Activated CD4-positive, alpha-beta memory T cell treated with anti-CD3 and anti-CD28 coated beads for 36 hours (primary cell): Measurements from ENCODE around the gene NOS1AP. TPM values are rescaled to one million over a fixed set of nuclear protein-coding genes. Genes with fewer than 3 reads are reported as not detected.
"Not testable (repeated sequence)": the region's sequence is repeated elsewhere in the genome, so short reads cannot be mapped to it uniquely, and the experiment has no call there.

Source experiments
- CTCF ChIA-PET: fragments of 350-600 bp; sonication (Branson Sonifier 250); formaldehyde crosslinking; loops from one replicate; lab custom pipeline; 2021; ENCODE audit warnings: antibody characterized with exemption, inconsistent platforms; lab: Charles Lee
- POLR2A ChIA-PET: fragments of 350-600 bp; sonication (Branson Sonifier 250); formaldehyde crosslinking; loops from one replicate; lab custom pipeline; 2021; ENCODE audit warnings: antibody characterized with exemption; lab: Charles Lee
- DNase-seq: peaks from one replicate; pipeline ENCODE4 v3.0.0-alpha.2; 2020
- H3K27ac Mint-ChIP-seq: one replicate; pipeline ENCODE4 v1.8.0; 2021; ENCODE audit warnings: mixed read lengths
- H3K27me3 Mint-ChIP-seq: one replicate; pipeline ENCODE4 v1.8.0; 2021; ENCODE audit warnings: mixed read lengths
- H3K36me3 Mint-ChIP-seq: one replicate; pipeline ENCODE4 v1.8.0; 2021; ENCODE audit warnings: mixed read lengths
- H3K4me1 Mint-ChIP-seq: one replicate; pipeline ENCODE4 v1.8.0; 2021; ENCODE audit warnings: low read depth, mixed read lengths
- H3K4me3 Mint-ChIP-seq: one replicate; pipeline ENCODE4 v1.8.0; 2021; ENCODE audit warnings: mild to moderate bottlenecking, mixed read lengths
- H3K9me3 Mint-ChIP-seq: one replicate; pipeline ENCODE4 v1.8.0; 2021; ENCODE audit warnings: mixed read lengths
- intact Hi-C: fragments of 100-400 bp; cut with micrococcal nuclease; formaldehyde crosslinking; loops from one replicate; pipeline ENCODE4 v1.15.1; 2023
- total RNA-seq, 2 experiments: library from RNA; stranded (reverse); gene quantifications; one replicate each; pipeline ENCODE4 v1.2.3, GENCODE V29; 2021

NOS1AP gene
- total RNA-seq, 2 experiments from 2014 or later = 0.12 TPM; not detected in 1

- Mint-ChIP-seq H3K27ac (no peak overlapping the region), H3K36me3 (no peaks in the 10 kb centered on the region), H3K4me1 (no peaks in the 10 kb centered on the region), H3K27me3 (peaks cover 7% of the 10 kb centered on the region), H3K4me3 (no peak overlapping the region), H3K9me3 (no peaks in the 10 kb centered on the region)
- POLR2A ChIA-PET = no interaction called here
- intact Hi-C loops = no loop called here
- CTCF ChIA-PET = no interaction called here
- no peak for DNase-seq
These were observed 124.3 kb downstream of the NOS1AP start for GRCh38 chr1:162193815-162194214.

- Mint-ChIP-seq H3K27me3 (peaks cover 7% of the 10 kb centered on the region), H3K4me3 (no peak overlapping the region), H3K4me1 (no peaks in the 10 kb centered on the region), H3K36me3 (no peaks in the 10 kb centered on the region), H3K27ac (no peak overlapping the region), H3K9me3 (no peaks in the 10 kb centered on the region)
- no peak for DNase-seq
- intact Hi-C loops = no loop called here
- ChIA-PET CTCF (no interaction called here), POLR2A (no interaction called here)
These were observed 126.1 kb downstream of the NOS1AP start for GRCh38 chr1:162195567-162195966.

- Mint-ChIP-seq H3K27me3 (peaks cover 5% of the 10 kb centered on the region), H3K36me3 (no peaks in the 10 kb centered on the region), H3K4me3 (no peak overlapping the region), H3K27ac (no peak overlapping the region), H3K9me3 (no peaks in the 10 kb centered on the region), H3K4me1 (no peaks in the 10 kb centered on the region)
- ChIA-PET POLR2A (no interaction called here), CTCF (no interaction called here)
- intact Hi-C loops = no loop called here
- no peak for DNase-seq
These were observed 126.9 kb downstream of the NOS1AP start for GRCh38 chr1:162196387-162196786.

DNA sequence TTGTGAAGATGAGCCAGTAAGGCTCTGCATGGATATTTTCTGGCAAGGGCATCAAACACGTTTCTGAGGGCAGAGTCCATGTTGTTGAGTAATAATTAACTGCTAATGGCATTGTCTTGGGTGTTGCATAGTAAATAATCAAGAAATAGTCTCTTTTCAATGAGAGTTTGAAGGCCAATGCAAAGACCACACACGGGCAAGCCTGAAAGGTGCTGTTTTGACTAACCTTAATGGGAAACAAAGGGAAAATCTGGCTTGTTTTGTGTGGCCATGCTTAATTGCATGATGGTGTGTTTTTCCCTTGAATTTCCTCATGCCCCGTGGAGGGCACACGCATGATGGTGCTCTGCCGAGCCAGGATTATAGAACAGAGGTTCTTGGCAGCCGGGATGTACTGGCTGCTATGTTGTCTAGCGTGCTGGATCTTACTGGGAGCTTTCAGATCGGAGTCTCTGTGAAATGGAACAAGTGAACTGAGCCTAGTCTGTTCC lies 127.6 kb downstream of the NOS1AP start:
- H3K4me3 Mint-ChIP-seq = no peak overlapping the region
- H3K27me3 Mint-ChIP-seq = peaks cover 5% of the 10 kb centered on the region
- no peaks in the 10 kb centered on the region for H3K4me1 Mint-ChIP-seq
- intact Hi-C loops = no loop called here
- CTCF ChIA-PET = no interaction called here
- H3K27ac Mint-ChIP-seq = no peak overlapping the region
- no peak for DNase-seq
- H3K36me3 Mint-ChIP-seq = no peaks in the 10 kb centered on the region
- POLR2A ChIA-PET = no interaction called here
- H3K9me3 Mint-ChIP-seq = no peaks in the 10 kb centered on the region

DNA sequence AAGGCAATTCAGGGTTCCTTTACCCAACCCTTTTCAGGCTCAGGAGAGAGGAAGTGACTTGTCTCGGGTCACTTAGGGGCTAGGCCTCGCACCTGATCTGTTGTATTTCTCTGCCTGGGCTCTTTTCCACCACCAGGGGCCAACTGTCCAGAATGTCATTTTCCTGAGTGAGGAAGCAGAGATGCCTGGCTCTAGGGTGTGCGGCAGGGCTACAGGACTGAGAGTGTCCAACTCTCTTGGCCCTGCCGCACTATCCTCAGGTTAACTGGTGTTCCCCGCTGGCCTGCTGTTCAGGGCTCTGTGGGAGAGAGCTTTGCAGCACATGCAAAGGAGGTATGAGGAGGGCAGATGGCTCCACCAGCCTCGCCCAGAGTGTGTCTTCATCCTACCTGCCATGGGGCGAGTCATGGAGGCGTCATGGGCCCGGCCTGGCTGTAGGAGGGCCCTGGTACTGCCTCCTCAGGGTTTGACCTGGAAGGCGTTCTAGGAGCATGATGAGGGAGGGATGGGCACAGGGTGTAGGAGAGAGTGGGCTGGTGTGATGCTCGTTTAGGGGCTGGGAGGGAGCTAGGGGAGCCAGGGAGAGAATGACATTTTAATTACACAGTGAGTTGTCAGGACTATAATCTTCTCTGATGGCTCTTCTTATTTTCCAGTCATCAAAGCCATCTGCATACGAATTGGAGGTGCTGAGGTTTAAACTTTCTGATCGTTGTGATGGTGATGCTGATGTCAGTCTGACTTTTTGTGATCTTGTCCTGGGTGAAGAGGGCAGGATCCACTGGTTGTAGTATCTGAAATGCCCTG lies 128.3 kb downstream of the NOS1AP start:
- Mint-ChIP-seq H3K27ac (no peak overlapping the region), H3K36me3 (no peaks in the 10 kb centered on the region), H3K9me3 (no peaks in the 10 kb centered on the region), H3K27me3 (peaks cover 5% of the 10 kb centered on the region), H3K4me1 (no peaks in the 10 kb centered on the region), H3K4me3 (no peak overlapping the region)
- intact Hi-C loops = no loop called here
- no peak for DNase-seq
- ChIA-PET CTCF (no interaction called here), POLR2A (no interaction called here)

DNA sequence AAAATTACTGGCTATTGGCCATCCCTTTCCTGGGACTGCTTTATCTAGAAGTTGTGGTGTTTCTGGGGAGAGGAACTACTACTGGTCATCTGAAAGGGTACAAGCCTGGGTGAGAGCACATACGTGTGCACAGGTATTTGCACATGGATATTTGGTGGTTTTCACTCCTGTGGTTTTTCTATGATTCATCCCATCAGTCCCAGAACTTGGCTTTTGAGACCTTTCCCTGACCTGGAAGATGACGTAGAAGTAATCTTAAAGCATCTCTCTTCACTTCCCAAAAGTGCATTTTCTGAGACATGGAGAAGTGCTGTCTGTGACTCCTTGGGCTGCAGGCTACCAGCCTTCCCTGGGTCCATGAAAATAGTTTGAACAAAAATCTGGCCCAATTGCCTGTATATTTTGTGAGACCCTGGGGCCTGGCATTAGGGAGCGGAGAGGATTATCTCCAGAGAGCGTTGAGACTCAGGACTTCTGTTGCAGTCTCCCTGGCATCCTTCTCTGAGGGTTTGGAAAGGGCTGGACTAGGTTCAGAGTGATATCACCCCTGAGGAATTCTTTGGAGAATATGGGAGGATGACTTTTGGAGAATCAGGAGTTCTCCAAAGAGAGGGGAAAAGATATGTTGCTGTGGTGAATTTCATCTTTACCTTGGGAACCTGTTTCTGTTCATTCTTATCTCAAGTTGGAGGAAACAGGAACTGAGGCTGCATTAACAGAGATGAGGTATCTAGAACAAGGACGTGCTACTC lies 130.8 kb downstream of the NOS1AP start:
- Mint-ChIP-seq H3K9me3 (no peaks in the 10 kb centered on the region), H3K27me3 (peaks cover 7% of the 10 kb centered on the region), H3K27ac (no peak overlapping the region), H3K4me1 (no peaks in the 10 kb centered on the region), H3K4me3 (no peak overlapping the region), H3K36me3 (no peaks in the 10 kb centered on the region)
- intact Hi-C loops = no loop called here
- ChIA-PET CTCF (no interaction called here), POLR2A (no interaction called here)
- DNase-seq = no peak

GRCh38 chr1:162201062-162201461 lies 131.6 kb downstream of the NOS1AP start:
- H3K36me3 Mint-ChIP-seq, H3K27ac Mint-ChIP-seq, H3K4me1 Mint-ChIP-seq, CTCF ChIA-PET, H3K27me3 Mint-ChIP-seq, H3K4me3 Mint-ChIP-seq, H3K9me3 Mint-ChIP-seq, DNase-seq, intact Hi-C loops, POLR2A ChIA-PET: not testable (repeated sequence)

GRCh38 chr1:162204129-162204822 lies 134.8 kb downstream of the NOS1AP start:
- no peak for DNase-seq
- no peaks in the 10 kb centered on the region for H3K4me1 Mint-ChIP-seq
- ChIA-PET POLR2A (no interaction called here), CTCF (no interaction called here)
- intact Hi-C loops = no loop called here
- H3K4me3 Mint-ChIP-seq = no peak overlapping the region
- no peaks in the 10 kb centered on the region for H3K9me3 Mint-ChIP-seq
- no peaks in the 10 kb centered on the region for H3K36me3 Mint-ChIP-seq
- no peak overlapping the region for H3K27ac Mint-ChIP-seq
- peaks cover 3% of the 10 kb centered on the region for H3K27me3 Mint-ChIP-seq

DNA sequence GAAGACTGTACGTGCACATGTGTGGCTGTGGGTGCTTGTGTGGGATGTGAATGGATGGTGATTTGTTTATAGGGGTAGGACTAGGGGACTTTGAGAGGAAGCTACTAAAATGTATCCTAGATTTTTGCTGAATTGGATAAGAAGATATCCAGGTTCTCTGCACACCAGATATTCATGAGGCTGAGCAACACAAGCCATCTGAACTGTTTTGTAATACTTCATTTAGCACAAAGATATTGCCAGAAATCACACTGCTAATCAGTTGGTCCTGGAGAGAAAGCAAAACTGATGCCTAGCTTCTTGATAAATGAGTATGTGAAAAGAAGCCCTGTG lies 135.3 kb downstream of the NOS1AP start:
- ChIA-PET CTCF (no interaction called here), POLR2A (no interaction called here)
- no peak overlapping the region for H3K27ac Mint-ChIP-seq
- H3K4me3 Mint-ChIP-seq = no peak overlapping the region
- no peaks in the 10 kb centered on the region for H3K9me3 Mint-ChIP-seq
- intact Hi-C loops = no loop called here
- no peaks in the 10 kb centered on the region for H3K4me1 Mint-ChIP-seq
- no peaks in the 10 kb centered on the region for H3K36me3 Mint-ChIP-seq
- H3K27me3 Mint-ChIP-seq = peaks cover 3% of the 10 kb centered on the region
- no peak for DNase-seq

GRCh38 chr1:162206300-162206699 lies 136.8 kb downstream of the NOS1AP start:
- Mint-ChIP-seq H3K4me3 (no peak overlapping the region), H3K9me3 (no peaks in the 10 kb centered on the region), H3K4me1 (no peaks in the 10 kb centered on the region), H3K27me3 (peaks cover 3% of the 10 kb centered on the region), H3K27ac (no peak overlapping the region), H3K36me3 (no peaks in the 10 kb centered on the region)
- ChIA-PET CTCF (no interaction called here), POLR2A (no interaction called here)
- intact Hi-C loops = no loop called here
- no peak for DNase-seq

DNA sequence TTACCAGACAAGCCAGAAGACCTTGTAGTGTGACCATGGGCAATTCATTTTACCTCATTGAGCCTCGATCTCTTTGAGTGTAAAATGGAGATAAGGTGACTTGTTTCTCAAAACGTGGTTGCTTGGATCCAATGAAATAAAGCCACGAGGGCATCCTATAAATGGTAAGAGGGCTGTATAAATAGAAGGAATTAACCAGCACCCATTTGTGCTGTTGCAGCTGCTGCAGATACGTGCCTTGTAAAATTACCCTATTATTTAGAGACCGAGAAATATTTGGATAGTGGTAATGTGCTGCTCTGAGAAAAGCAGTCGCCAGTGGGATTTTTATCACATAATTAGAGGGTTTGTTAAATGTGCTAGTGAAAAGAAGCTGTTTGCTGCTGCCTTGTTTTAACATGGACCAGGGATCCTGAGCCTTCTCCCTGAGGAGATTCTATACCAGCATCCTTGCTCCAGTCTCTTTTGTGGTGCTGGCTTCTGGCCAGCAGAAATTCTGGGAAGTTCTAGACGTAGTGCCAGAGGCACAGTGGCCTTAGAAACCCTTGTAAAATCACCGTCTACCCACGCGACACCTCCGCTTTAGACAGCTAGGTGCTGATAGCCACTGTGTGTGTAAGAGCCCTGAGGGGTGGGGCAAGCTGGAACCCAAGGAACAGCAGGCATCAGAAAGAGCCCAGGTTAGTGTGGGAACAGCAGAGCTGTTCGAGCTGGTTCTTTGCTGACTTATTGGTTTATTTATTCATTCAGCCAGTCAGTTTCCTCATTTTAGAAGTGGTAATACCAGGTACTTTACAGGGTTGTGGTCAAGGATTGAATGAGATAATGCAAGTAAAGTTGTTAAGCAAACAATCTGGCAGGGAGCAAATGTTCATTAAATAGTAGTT lies 137.5 kb downstream of the NOS1AP start:
- Mint-ChIP-seq H3K27me3 (peaks cover 4% of the 10 kb centered on the region), H3K36me3 (no peaks in the 10 kb centered on the region), H3K4me3 (no peak overlapping the region), H3K9me3 (no peaks in the 10 kb centered on the region), H3K4me1 (no peaks in the 10 kb centered on the region), H3K27ac (no peak overlapping the region)
- POLR2A ChIA-PET = no interaction called here
- CTCF ChIA-PET = no interaction called here
- no peak for DNase-seq
- intact Hi-C loops = no loop called here

- no peaks in the 10 kb centered on the region for H3K36me3 Mint-ChIP-seq
- DNase-seq = no peak
- peaks cover 4% of the 10 kb centered on the region for H3K27me3 Mint-ChIP-seq
- CTCF ChIA-PET = no interaction called here
- no peak overlapping the region for H3K27ac Mint-ChIP-seq
- intact Hi-C loops = no loop called here
- no peak overlapping the region for H3K4me3 Mint-ChIP-seq
- POLR2A ChIA-PET = no interaction called here
- H3K4me1 Mint-ChIP-seq = no peaks in the 10 kb centered on the region
- H3K9me3 Mint-ChIP-seq = no peaks in the 10 kb centered on the region
These were observed 138.4 kb downstream of the NOS1AP start for GRCh38 chr1:162207862-162208261.
